Measurements from ENCODE around the gene PNKD.
"Not testable (repeated sequence)": the region's sequence is repeated elsewhere in the genome, so short reads cannot be mapped to it uniquely, and the experiment has no call there.

Gene PNKD

GRCh38 chr2:218273214-218273907 lies 3.0 kb downstream of the PNKD start:
- DNase-seq (ENCODE audit: low read depth): not testable (repeated sequence)

- no peak for DNase-seq (ENCODE audit: low read depth)
Measured at GRCh38 chr2:218273908-218274249, 3.6 kb downstream of the PNKD start.

GRCh38 chr2:218274586-218274985 lies 4.3 kb downstream of the PNKD start:
- no peak for DNase-seq (ENCODE audit: low read depth)

- no peak for DNase-seq (ENCODE audit: low read depth)
Measured at GRCh38 chr2:218275371-218276072, 5.2 kb downstream of the PNKD start.

GRCh38 chr2:218276986-218277755 lies 6.9 kb downstream of the PNKD start:
- DNase-seq (ENCODE audit: low read depth): no peak

- DNase-seq (ENCODE audit: low read depth): no peak
Measured at GRCh38 chr2:218277921-218278320, 7.6 kb downstream of the PNKD start.

GRCh38 chr2:218278531-218279360 lies 8.4 kb downstream of the PNKD start:
- DNase-seq (ENCODE audit: low read depth): no peak

GRCh38 chr2:218280260-218280870 lies 10.0 kb downstream of the PNKD start:
- no peak for DNase-seq (ENCODE audit: low read depth)

GRCh38 chr2:218281449-218281848 lies 11.1 kb downstream of the PNKD start:
- no peak for DNase-seq (ENCODE audit: low read depth)

GRCh38 chr2:218282173-218282991 lies 12.1 kb downstream of the PNKD start:
- peak; percentile 69 for DNase-seq (ENCODE audit: low read depth)

GRCh38 chr2:218284106-218284811 lies 13.9 kb downstream of the PNKD start:
- peak; percentile 74 for DNase-seq (ENCODE audit: low read depth)

GRCh38 chr2:218285604-218286003 lies 15.3 kb downstream of the PNKD start:
- peak; percentile 48 for DNase-seq (ENCODE audit: low read depth)

GRCh38 chr2:218286570-218287459 lies 16.5 kb downstream of the PNKD start:
- peak; percentile 97 for DNase-seq (ENCODE audit: low read depth)

GRCh38 chr2:218289639-218290315 lies 19.5 kb downstream of the PNKD start:
- DNase-seq (ENCODE audit: low read depth): peak; percentile 39

- DNase-seq (ENCODE audit: low read depth): no peak
Measured at GRCh38 chr2:218290316-218291261, 20.3 kb downstream of the PNKD start.

- DNase-seq (ENCODE audit: low read depth): peak; percentile 49
Measured at GRCh38 chr2:218291318-218292047, 21.2 kb downstream of the PNKD start.
